Neural cell (in vitro differentiated cells): ENCODE results near the gene RUVBL1. TPM values are rescaled to one million over a fixed set of nuclear protein-coding genes. Genes with fewer than 3 reads are reported as not detected.

Experiments used
- H2AFZ ChIP-seq: fragments of 200-600, 300-800 bp; sonication (generic), shearing (Covaris generic); 2 replicates; pipeline ENCODE4 v1.6.0; 2014; ENCODE audit warnings: low read depth, mild to moderate bottlenecking, antibody characterized with exemption, low read length, moderate library complexity
- H3F3A ChIP-seq: fragments of 200-600 bp; shearing (Covaris generic); 2 replicates; pipeline ENCODE4 v1.6.1; 2016; ENCODE audit warnings: mild to moderate bottlenecking, moderate library complexity, mixed read lengths, antibody characterized with exemption, low read length; ENCODE audit not compliant: insufficient read depth, poor library complexity, severe bottlenecking
- H3K27ac ChIP-seq: fragments of 200-600, 300-800 bp; sonication (generic), shearing (Covaris generic); 2 replicates; pipeline ENCODE4 v1.5.1; 2014; ENCODE audit warnings: mild to moderate bottlenecking, low read length, moderate library complexity
- H3K27me3 ChIP-seq: fragments of 300-800, 200-600 bp; sonication (generic), shearing (Covaris generic); 2 replicates; pipeline ENCODE4 v1.6.0; 2014; ENCODE audit warnings: mild to moderate bottlenecking, low read depth, low read length, moderate library complexity; ENCODE audit not compliant: insufficient read depth
- H3K36me3 ChIP-seq: fragments of 300-800, 200-600 bp; sonication (generic), shearing (Covaris generic); 2 replicates; pipeline ENCODE4 v1.5.1; 2014; ENCODE audit warnings: mild to moderate bottlenecking, antibody characterized with exemption, low read length, moderate library complexity; ENCODE audit not compliant: insufficient read depth
- H3K4me2 ChIP-seq: fragments of 300-800, 200-600 bp; sonication (generic), shearing (Covaris generic); 2 replicates; pipeline ENCODE4 v1.6.0; 2014; ENCODE audit warnings: mild to moderate bottlenecking, low read length
- H3K4me3 ChIP-seq: fragments of 300-800, 200-600 bp; sonication (generic), shearing (Covaris generic); 2 replicates; pipeline ENCODE4 v1.5.1; 2014; ENCODE audit warnings: mild to moderate bottlenecking, low read length, moderate library complexity
- H3K79me2 ChIP-seq: fragments of 200-600 bp; shearing (Covaris generic); replicated peaks from 2 replicates; pipeline ENCODE4 v1.6.0; 2014; ENCODE audit warnings: mild to moderate bottlenecking, low read length, moderate library complexity; ENCODE audit not compliant: insufficient read depth
- H3K9ac ChIP-seq: fragments of 300-800, 200-600 bp; sonication (generic), shearing (Covaris generic); 2 replicates; pipeline ENCODE4 v1.6.1; 2016; ENCODE audit warnings: mild to moderate bottlenecking, low read length, mixed read lengths
- H3K9me2 ChIP-seq: fragments of 200-600 bp; shearing (Covaris generic); 2 replicates; pipeline ENCODE4 v1.6.1; 2016; ENCODE audit warnings: mild to moderate bottlenecking, low read length, mixed read lengths; ENCODE audit not compliant: insufficient read depth
- H3K9me3 ChIP-seq: fragments of 200-600, 300-800 bp; sonication (generic), shearing (Covaris generic); 2 replicates; pipeline ENCODE4 v1.6.1; 2016; ENCODE audit warnings: mild to moderate bottlenecking, mixed run types, low read length, moderate library complexity, mixed read lengths
- H4K20me1 ChIP-seq: fragments of 200-600 bp; shearing (Covaris generic); 2 replicates; pipeline ENCODE4 v1.6.1; 2016; ENCODE audit warnings: mild to moderate bottlenecking, mixed run types; ENCODE audit not compliant: insufficient read depth
- CTCF ChIP-seq: fragments of 450-650 bp; IDR thresholded peaks from 2 replicates; pipeline ENCODE4 v1.5.1; 2014; ENCODE audit warnings: antibody characterized with exemption, mild to moderate bottlenecking, moderate library complexity; ENCODE audit not compliant: poor library complexity, severe bottlenecking
- EP300 ChIP-seq: fragments of 450-650 bp; conservative IDR thresholded peaks from 2 replicates; pipeline ENCODE4 v1.6.1; 2014; ENCODE audit warnings: antibody characterized with exemption, mild to moderate bottlenecking, moderate library complexity; ENCODE audit not compliant: poor library complexity, severe bottlenecking
- EZH2 ChIP-seq: fragments of 200-600, 300-800 bp; shearing (Covaris generic), sonication (generic); IDR thresholded peaks from 2 replicates; pipeline ENCODE4 v1.6.1; 2014; ENCODE audit warnings: antibody characterized with exemption, low read length, borderline replicate concordance, mild to moderate bottlenecking; ENCODE audit not compliant: insufficient read depth, poor library complexity, severe bottlenecking
- MXI1 ChIP-seq: fragments of 450-650 bp; conservative IDR thresholded peaks from 2 replicates; pipeline ENCODE4 v1.6.1; 2014; ENCODE audit warnings: antibody characterized with exemption, mild to moderate bottlenecking; ENCODE audit not compliant: poor library complexity, severe bottlenecking
- POLR2AphosphoS5 ChIP-seq: IDR thresholded peaks from 2 replicates; pipeline ENCODE4 v1.6.1; 2012
- RAD21 ChIP-seq: fragments of 450-650 bp; conservative IDR thresholded peaks from 2 replicates; pipeline ENCODE4 v1.6.1; 2014; ENCODE audit warnings: antibody characterized with exemption, mild to moderate bottlenecking, moderate library complexity
- REST ChIP-seq: IDR thresholded peaks from 2 replicates; pipeline ENCODE4 v1.6.1; 2012; ENCODE audit warnings: borderline replicate concordance
- SMC3 ChIP-seq: fragments of 450-650 bp; conservative IDR thresholded peaks from 2 replicates; pipeline ENCODE4 v1.6.1; 2014; ENCODE audit warnings: antibody characterized with exemption, mild to moderate bottlenecking, moderate library complexity; ENCODE audit not compliant: poor library complexity
- TAF1 ChIP-seq: IDR thresholded peaks from 2 replicates; pipeline ENCODE4 v1.6.1; 2012; ENCODE audit warnings: low read depth
- polyA plus RNA-seq: library from polyadenylated mRNA; depleted of rRNA; stranded (reverse); fragments of >200 nt; gene quantifications from 2 replicates; pipeline ENCODE4 v1.2.3, GENCODE V29; 2014

The RUVBL1 gene
- polyA plus RNA-seq, 1 donor from 2014 or later: 83.3 TPM

- TF ChIP-seq TAF1: no peak
- TF ChIP-seq POLR2AphosphoS5: no peak
- TF ChIP-seq SMC3: no peak
- no peak for TF ChIP-seq REST
- TF ChIP-seq EP300: no peak
- no peak for TF ChIP-seq RAD21
- TF ChIP-seq MXI1: no peak
- TF ChIP-seq CTCF: no peak
- no peak for TF ChIP-seq EZH2
- no peaks in the 10 kb centered on the region for H3K36me3 ChIP-seq
- H3K4me3 ChIP-seq: no peak overlapping the region
- H3K27ac ChIP-seq: no peak overlapping the region
- H3K9ac ChIP-seq: no peak overlapping the region
- no peaks in the 10 kb centered on the region for H3F3A ChIP-seq
- H3K9me2 ChIP-seq: no peaks in the 10 kb centered on the region
- no peak overlapping the region for H3K4me2 ChIP-seq
- no peaks in the 10 kb centered on the region for H4K20me1 ChIP-seq
- H3K79me2 ChIP-seq: no peaks in the 10 kb centered on the region
- H2AFZ ChIP-seq: no peak overlapping the region
- no peaks in the 10 kb centered on the region for H3K9me3 ChIP-seq
- no peaks in the 10 kb centered on the region for H3K27me3 ChIP-seq
Observed at GRCh38 chr3:128040041-128040440, 83.6 kb downstream of the RUVBL1 start.

GRCh38 chr3:128036119-128036518 lies 87.5 kb downstream of the RUVBL1 start:
- H2AFZ ChIP-seq: no peak overlapping the region
- no peak for TF ChIP-seq RAD21
- no peak for TF ChIP-seq POLR2AphosphoS5
- TF ChIP-seq CTCF: no peak
- TF ChIP-seq REST: no peak
- no peak for TF ChIP-seq EZH2
- no peak for TF ChIP-seq MXI1
- no peak for TF ChIP-seq TAF1
- TF ChIP-seq SMC3: no peak
- no peak for TF ChIP-seq EP300
- no peaks in the 10 kb centered on the region for H3K9me3 ChIP-seq

More at GRCh38 chr3:128036119-128036518, 87.5 kb downstream of the RUVBL1 start:
- Histone ChIP-seq H3K27ac (no peak overlapping the region), H3F3A (no peaks in the 10 kb centered on the region), H3K27me3 (no peaks in the 10 kb centered on the region), H3K4me2 (no peak overlapping the region), H3K9me2 (no peaks in the 10 kb centered on the region), H3K4me3 (no peak overlapping the region), H3K79me2 (no peaks in the 10 kb centered on the region), H4K20me1 (no peaks in the 10 kb centered on the region), H3K36me3 (no peaks in the 10 kb centered on the region), H3K9ac (no peak overlapping the region)
